GM12892 (cell line): ENCODE results near the gene SLC41A3.
"Not testable (repeated sequence)": the region's sequence is repeated elsewhere in the genome, so short reads cannot be mapped to it uniquely, and the experiment has no call there.

ENCODE experiments used
- DNase-seq: peaks from one replicate; pipeline ENCODE4 v3.0.0; 2011; ENCODE audit not compliant: insufficient read length
- FAIRE-seq: peaks from 2 replicates; lab custom pipeline; 2011; peaks lifted over from hg19 to GRCh38; lab: Jason Lieb, UNC
- POLR2A ChIP-seq: IDR thresholded peaks from 2 replicates; pipeline ENCODE4 v1.6.1; 2011; ENCODE audit warnings: low read depth, low read length, control low read depth
- POLR2AphosphoS5 ChIP-seq: IDR thresholded peaks from 2 replicates; pipeline ENCODE4 v1.6.1; 2011; ENCODE audit warnings: low read depth, low read length, control low read depth
- TAF1 ChIP-seq: IDR thresholded peaks from 2 replicates; pipeline ENCODE4 v1.6.1; 2011; ENCODE audit warnings: low read depth, mild to moderate bottlenecking, control low read depth, low read length, borderline replicate concordance

Gene SLC41A3

GRCh38 chr3:126103121-126104027 is 19.4 kb upstream of the SLC41A3 start:
- DNase-seq, result peak; percentile 37
- FAIRE-seq, result no peak
- TF ChIP-seq POLR2AphosphoS5 (no peak), POLR2A (no peak), TAF1 (no peak)

GRCh38 chr3:126102530-126102951 is 18.6 kb upstream of the SLC41A3 start:
- DNase-seq (no peak), FAIRE-seq (no peak)
- no peak for TF ChIP-seq POLR2A
- no peak for TF ChIP-seq TAF1
- no peak for TF ChIP-seq POLR2AphosphoS5

GRCh38 chr3:126102011-126102410 is 18.1 kb upstream of the SLC41A3 start:
- DNase-seq (no peak), FAIRE-seq (no peak)
- no peak for TF ChIP-seq POLR2A
- no peak for TF ChIP-seq POLR2AphosphoS5
- TF ChIP-seq TAF1, result no peak

GRCh38 chr3:126101521-126101982 is 17.6 kb upstream of the SLC41A3 start:
- TF ChIP-seq TAF1, result no peak
- no peak for DNase-seq
- no peak for FAIRE-seq

GRCh38 chr3:126100634-126101301 is 16.8 kb upstream of the SLC41A3 start:
- no peak for DNase-seq
- TF ChIP-seq TAF1 (no peak), POLR2A (no peak), POLR2AphosphoS5 (no peak)
- peak; percentile 44 for FAIRE-seq

GRCh38 chr3:126100269-126100633 is 16.3 kb upstream of the SLC41A3 start:
- DNase-seq (no peak), FAIRE-seq (no peak)
- TF ChIP-seq POLR2AphosphoS5 (no peak), POLR2A (no peak), TAF1 (no peak)

- no peak for DNase-seq
Measured at GRCh38 chr3:126098391-126098858, 14.5 kb upstream of the SLC41A3 start.

GRCh38 chr3:126097801-126098200 is 13.9 kb upstream of the SLC41A3 start:
- DNase-seq (no peak), FAIRE-seq (no peak)
- TF ChIP-seq TAF1, result no peak
- TF ChIP-seq POLR2A, result no peak
- TF ChIP-seq POLR2AphosphoS5, result no peak

More at GRCh38 chr3:126098391-126098858, 14.5 kb upstream of the SLC41A3 start:
- no peak for FAIRE-seq
- TF ChIP-seq POLR2A (no peak), TAF1 (no peak), POLR2AphosphoS5 (no peak)

GRCh38 chr3:126096274-126096673 is 12.3 kb upstream of the SLC41A3 start:
- not testable (repeated sequence) for FAIRE-seq, DNase-seq

- not testable (repeated sequence) for DNase-seq, FAIRE-seq
Measured at GRCh38 chr3:126092128-126092527, 8.2 kb upstream of the SLC41A3 start.

GRCh38 chr3:126087552-126088175 is 3.7 kb upstream of the SLC41A3 start:
- no peak for FAIRE-seq
- no peak for DNase-seq
- TF ChIP-seq POLR2A, result no peak
- no peak for TF ChIP-seq TAF1
- TF ChIP-seq POLR2AphosphoS5, result no peak

GRCh38 chr3:126085841-126086240 is 1.9 kb upstream of the SLC41A3 start:
- no peak for FAIRE-seq
- DNase-seq, result no peak
- TF ChIP-seq POLR2AphosphoS5, result no peak
- no peak for TF ChIP-seq TAF1
- no peak for TF ChIP-seq POLR2A
